Effector memory CD8-positive, alpha-beta T cell (primary cell): ENCODE results near the gene ANKRD55.

Source experiments
- ATAC-seq: fragments of 150-1000 bp; cut with Tn5 transposase; replicated peaks from 2 replicates; pipeline ENCODE4 v1.10.0; 2021; ENCODE audit warnings: mild to moderate bottlenecking, moderate library complexity
- DNase-seq, 3 experiments: peaks; one replicate each; pipeline ENCODE4 v3.0.0; 2021
- H3K27ac Mint-ChIP-seq, 2 donors: one replicate each; pipeline ENCODE4 v1.8.0; 2022; ENCODE audit warnings: mild to moderate bottlenecking in 2 of 2, mixed read lengths in 2 of 2, moderate library complexity in 2 of 2
- H3K27me3 Mint-ChIP-seq, 2 donors: one replicate each; pipeline ENCODE4 v1.8.0; 2022; ENCODE audit warnings: mixed read lengths in 2 of 2
- H3K36me3 Mint-ChIP-seq: one replicate; pipeline ENCODE4 v1.8.0; 2022; ENCODE audit warnings: mild to moderate bottlenecking, moderate library complexity, mixed read lengths; ENCODE audit not compliant: insufficient read depth
- H3K4me1 Mint-ChIP-seq, 2 donors: one replicate each; pipeline ENCODE4 v1.8.0; 2022; ENCODE audit warnings: low read depth in 2 of 2, mixed read lengths in 2 of 2
- H3K4me3 Mint-ChIP-seq, 2 donors: one replicate each; pipeline ENCODE4 v1.8.0; 2022; ENCODE audit warnings: mild to moderate bottlenecking in 2 of 2, mixed read lengths in 2 of 2, moderate library complexity in 2 of 2
- H3K9me3 Mint-ChIP-seq, 2 donors: one replicate each; pipeline ENCODE4 v1.8.0; 2022; ENCODE audit warnings: mixed read lengths in 2 of 2

Gene ANKRD55

DNA sequence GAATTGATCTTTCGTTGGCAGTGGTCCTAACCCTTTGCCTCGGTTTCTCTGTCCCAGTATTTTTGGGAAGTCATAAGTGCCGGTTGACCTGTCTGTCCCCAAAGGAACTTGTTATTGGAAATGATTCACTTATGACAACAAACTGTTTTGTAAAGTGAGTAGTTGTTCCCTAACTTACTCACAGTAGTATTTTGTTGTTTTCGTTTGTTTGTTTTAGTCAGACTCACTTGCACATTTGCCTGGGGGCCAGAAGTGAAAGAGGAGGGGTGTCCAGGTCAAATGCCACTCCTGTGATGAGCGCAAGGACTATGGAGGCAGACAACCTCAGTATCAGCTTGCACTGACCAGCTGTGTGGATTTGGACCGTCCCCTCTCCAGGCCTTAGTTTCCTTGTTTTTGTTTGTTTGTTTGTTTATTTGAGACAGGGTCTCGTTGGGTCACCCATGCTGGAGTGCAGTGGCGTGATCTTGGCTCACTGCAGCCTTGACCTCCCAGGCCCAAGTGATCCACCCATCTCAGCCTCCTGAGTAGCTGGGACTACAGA, 47.3 kb downstream of the ANKRD55 start:
- ATAC-seq = no peak
- H3K4me3 Mint-ChIP-seq = no peak overlapping the region
- no peak overlapping the region for H3K27ac Mint-ChIP-seq
- DNase-seq = no peak
- peaks cover 5 to 23% of the 10 kb centered on the region in 2 donors for H3K27me3 Mint-ChIP-seq
- peaks cover 5% of the 10 kb centered on the region for H3K36me3 Mint-ChIP-seq
- no peaks in the 10 kb centered on the region for H3K9me3 Mint-ChIP-seq
- H3K4me1 Mint-ChIP-seq = peaks cover 0 to 7% of the 10 kb centered on the region in 2 donors

GRCh38 chr5:56183506-56183905, 49.6 kb downstream of the ANKRD55 start:
- Mint-ChIP-seq H3K4me3 (no peak overlapping the region), H3K36me3 (no peaks in the 10 kb centered on the region), H3K27me3 (peaks cover 2 to 27% of the 10 kb centered on the region in 2 donors), H3K27ac (no peak overlapping the region), H3K9me3 (no peaks in the 10 kb centered on the region), H3K4me1 (no peaks in the 10 kb centered on the region)
- no peak for ATAC-seq
- DNase-seq = no peak

- Mint-ChIP-seq H3K9me3 (no peaks in the 10 kb centered on the region), H3K27ac (no peak overlapping the region), H3K27me3 (peaks cover 6 to 51% of the 10 kb centered on the region in 2 donors), H3K4me3 (no peak overlapping the region), H3K36me3 (no peaks in the 10 kb centered on the region), H3K4me1 (no peaks in the 10 kb centered on the region)
- ATAC-seq (no peak), DNase-seq (no peak)
Measured at GRCh38 chr5:56179442-56179841, 53.7 kb downstream of the ANKRD55 start.

- ATAC-seq (no peak), DNase-seq (no peak)
- H3K4me1 Mint-ChIP-seq = no peaks in the 10 kb centered on the region
- no peak overlapping the region for H3K27ac Mint-ChIP-seq
- H3K9me3 Mint-ChIP-seq = no peaks in the 10 kb centered on the region
- H3K27me3 Mint-ChIP-seq = peaks cover 12 to 51% of the 10 kb centered on the region in 2 donors
- H3K4me3 Mint-ChIP-seq = no peak overlapping the region
- no peaks in the 10 kb centered on the region for H3K36me3 Mint-ChIP-seq
Measured at GRCh38 chr5:56178823-56179222, 54.3 kb downstream of the ANKRD55 start.

GRCh38 chr5:56176871-56177533, 56.1 kb downstream of the ANKRD55 start:
- Mint-ChIP-seq H3K4me3 (no peak overlapping the region), H3K27me3 (peaks cover 15 to 51% of the 10 kb centered on the region in 2 donors), H3K4me1 (no peaks in the 10 kb centered on the region), H3K27ac (no peak overlapping the region), H3K36me3 (no peaks in the 10 kb centered on the region), H3K9me3 (no peaks in the 10 kb centered on the region)
- ATAC-seq (no peak), DNase-seq (no peak)

DNA sequence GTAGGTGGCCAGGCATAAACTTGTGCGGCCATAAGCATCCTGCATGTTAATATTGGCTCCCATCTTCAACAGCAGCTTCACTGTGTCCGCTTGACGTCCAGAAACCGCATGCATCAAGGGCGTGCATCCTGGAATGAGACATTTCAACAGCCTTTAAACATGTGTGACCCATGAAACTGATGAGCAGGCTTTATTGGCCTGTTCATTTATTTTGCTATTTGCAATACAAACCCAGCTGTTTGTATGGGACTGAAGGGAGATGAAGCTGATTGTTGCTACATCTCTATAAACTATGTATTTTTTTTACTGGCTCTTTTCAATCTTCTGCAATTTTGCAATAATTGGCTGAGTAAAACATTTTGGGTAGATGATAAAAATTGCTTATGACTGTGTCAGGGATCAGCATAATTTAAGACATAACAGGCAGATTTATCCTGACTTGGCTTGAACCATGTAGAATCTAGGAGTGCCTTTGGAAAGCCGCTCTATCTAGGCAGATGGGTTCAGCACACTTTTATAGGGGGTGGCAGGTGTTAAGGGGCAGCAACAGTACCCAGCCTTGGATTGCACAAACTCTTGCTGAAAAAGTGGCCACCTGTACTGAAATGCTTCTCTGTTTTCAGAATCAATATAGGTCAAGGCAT, 56.9 kb downstream of the ANKRD55 start:
- no peak for DNase-seq
- no peak for ATAC-seq
- Mint-ChIP-seq H3K4me3 (no peak overlapping the region), H3K9me3 (no peaks in the 10 kb centered on the region), H3K27ac (no peak overlapping the region), H3K36me3 (peaks cover 2% of the 10 kb centered on the region), H3K27me3 (peaks cover 16 to 56% of the 10 kb centered on the region in 2 donors), H3K4me1 (no peaks in the 10 kb centered on the region)

GRCh38 chr5:56175488-56175887, 57.6 kb downstream of the ANKRD55 start:
- Mint-ChIP-seq H3K36me3 (peaks cover 2% of the 10 kb centered on the region), H3K27me3 (peaks cover 22 to 64% of the 10 kb centered on the region in 2 donors), H3K4me1 (no peaks in the 10 kb centered on the region), H3K27ac (no peak overlapping the region), H3K4me3 (no peak overlapping the region), H3K9me3 (no peaks in the 10 kb centered on the region)
- DNase-seq = no peak
- no peak for ATAC-seq

DNA sequence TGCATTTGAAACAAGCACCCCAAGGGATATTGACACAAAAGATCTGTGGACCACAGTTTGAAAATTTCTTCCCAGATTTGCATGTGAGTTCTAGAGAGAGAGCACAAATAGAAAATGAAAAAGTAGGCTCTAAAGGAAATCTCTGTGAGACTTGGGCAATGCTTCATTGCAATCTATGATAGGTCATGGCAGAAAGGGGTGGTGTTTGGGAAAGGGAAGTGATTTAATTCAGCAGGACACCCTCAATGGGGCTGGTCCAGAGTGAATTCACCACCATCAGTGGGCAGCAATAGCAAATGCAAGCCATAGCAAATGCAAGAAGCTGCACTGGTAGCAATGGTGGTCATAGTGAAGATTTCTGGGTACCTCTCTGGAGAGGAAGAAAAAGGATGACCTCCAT, 58.1 kb downstream of the ANKRD55 start:
- Mint-ChIP-seq H3K4me3 (no peak overlapping the region), H3K27me3 (peaks cover 22 to 69% of the 10 kb centered on the region in 2 donors), H3K4me1 (no peaks in the 10 kb centered on the region), H3K36me3 (peaks cover 2% of the 10 kb centered on the region), H3K9me3 (no peaks in the 10 kb centered on the region), H3K27ac (no peak overlapping the region)
- ATAC-seq (no peak), DNase-seq (no peak)

GRCh38 chr5:56172241-56172640, 60.9 kb downstream of the ANKRD55 start:
- no peak for ATAC-seq
- peaks cover 22 to 85% of the 10 kb centered on the region in 2 donors for H3K27me3 Mint-ChIP-seq
- DNase-seq = no peak
- H3K4me1 Mint-ChIP-seq = peaks cover 0 to 2% of the 10 kb centered on the region in 2 donors
- H3K9me3 Mint-ChIP-seq = no peaks in the 10 kb centered on the region
- H3K4me3 Mint-ChIP-seq = no peak overlapping the region
- no peak overlapping the region for H3K27ac Mint-ChIP-seq
- peaks cover 2% of the 10 kb centered on the region for H3K36me3 Mint-ChIP-seq

GRCh38 chr5:56170557-56170956, 62.6 kb downstream of the ANKRD55 start:
- ATAC-seq = no peak
- Mint-ChIP-seq H3K27me3 (peaks cover 22 to 71% of the 10 kb centered on the region in 2 donors), H3K4me1 (peaks cover 0 to 2% of the 10 kb centered on the region in 2 donors), H3K27ac (no peak overlapping the region), H3K9me3 (no peaks in the 10 kb centered on the region), H3K36me3 (peaks cover 2% of the 10 kb centered on the region), H3K4me3 (no peak overlapping the region)
- no peak for DNase-seq

- Mint-ChIP-seq H3K27me3 (peaks cover 21 to 71% of the 10 kb centered on the region in 2 donors), H3K4me1 (peaks cover 0 to 2% of the 10 kb centered on the region in 2 donors), H3K4me3 (no peak overlapping the region), H3K27ac (no peak overlapping the region), H3K36me3 (peaks cover 2% of the 10 kb centered on the region), H3K9me3 (no peaks in the 10 kb centered on the region)
- DNase-seq = no peak
- ATAC-seq = no peak
Measured at GRCh38 chr5:56169949-56170348, 63.2 kb downstream of the ANKRD55 start.

GRCh38 chr5:56169281-56169680, 63.8 kb downstream of the ANKRD55 start:
- DNase-seq (no peak), ATAC-seq (no peak)
- Mint-ChIP-seq H3K4me1 (peaks cover 0 to 2% of the 10 kb centered on the region in 2 donors), H3K27me3 (peaks cover 14 to 68% of the 10 kb centered on the region in 2 donors), H3K36me3 (peaks cover 2% of the 10 kb centered on the region), H3K4me3 (no peak overlapping the region), H3K9me3 (no peaks in the 10 kb centered on the region), H3K27ac (no peak overlapping the region)

- ATAC-seq (no peak), DNase-seq (no peak)
- Mint-ChIP-seq H3K4me1 (peaks cover 0 to 3% of the 10 kb centered on the region in 2 donors), H3K4me3 (peak overlapping the region; percentile 13 to 26), H3K27me3 (peaks cover 11 to 68% of the 10 kb centered on the region in 2 donors), H3K36me3 (peaks cover 2% of the 10 kb centered on the region), H3K9me3 (no peaks in the 10 kb centered on the region), H3K27ac (no peak overlapping the region)
Measured at GRCh38 chr5:56168066-56168478, 65.1 kb downstream of the ANKRD55 start.

GRCh38 chr5:56167519-56167918, 65.6 kb downstream of the ANKRD55 start:
- Mint-ChIP-seq H3K9me3 (no peaks in the 10 kb centered on the region), H3K4me3 (no peak overlapping the region), H3K27ac (no peak overlapping the region), H3K36me3 (peaks cover 2% of the 10 kb centered on the region), H3K4me1 (peaks cover 0 to 3% of the 10 kb centered on the region in 2 donors), H3K27me3 (peaks cover 14 to 66% of the 10 kb centered on the region in 2 donors)
- ATAC-seq (no peak), DNase-seq (no peak)
